ENCODE data around the gene EML2. TPM values are rescaled to one million over a fixed set of nuclear protein-coding genes. Genes with fewer than 3 reads are reported as not detected.

The EML2 gene
- total and polyA plus RNA-seq, 10 of the 15 experiments (the other 5 are each of a cell fraction or from before 2014, with no cell fraction given): 1.6 to 64.0 (median 27.5) TPM

DNA sequence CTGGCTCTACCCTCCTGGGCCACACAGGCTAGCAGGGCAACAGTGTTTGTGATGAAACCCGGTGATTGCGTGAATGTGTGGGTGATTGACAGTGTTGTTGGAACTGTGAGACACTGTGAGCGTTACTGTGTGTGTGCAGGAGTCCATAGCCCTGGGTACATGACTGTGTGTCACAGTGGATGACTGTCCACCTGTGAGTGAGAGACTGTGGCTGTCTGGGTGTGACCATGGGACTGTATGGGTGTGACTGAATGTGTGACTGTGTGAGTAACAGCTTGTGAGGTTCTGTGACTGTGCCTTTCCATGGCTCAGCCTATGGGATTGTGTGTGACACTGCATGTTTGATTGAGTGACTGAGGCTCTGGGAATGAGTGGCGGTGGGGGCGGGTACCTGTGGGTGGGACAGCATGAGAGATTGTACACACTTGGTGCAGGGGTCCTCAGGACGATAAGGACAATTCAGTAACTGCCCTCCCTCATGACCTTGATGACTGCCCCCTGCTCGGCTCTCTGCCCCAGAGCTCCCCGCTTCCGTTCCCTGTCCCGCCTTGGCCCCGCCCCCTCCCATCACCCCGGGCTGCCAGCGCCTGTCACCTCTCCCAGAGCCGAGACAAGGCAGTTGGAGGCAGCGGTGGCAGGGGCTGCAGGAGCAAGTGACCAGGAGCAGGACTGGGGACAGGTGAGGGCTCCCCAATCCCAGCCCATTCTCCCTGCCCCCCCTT lies 28.6 kb upstream of the EML2 start, which contains the start of gene GIPR:
Gene GIPR, plus strand, starts transcription at position 602 of the 722 bp plus-strand sequence. CDS start 1,300 bp downstream, outside the sequence.
- intact Hi-C loops (cut with micrococcal nuclease; ENCODE audit: unreplicated experiment): loop anchor here (2.0 kb wide), 1 partner anchor 23 kb away; no protein-coding TSS in a partner anchor
- BruUV-seq (replicated peaks): no TSS peak
- ChIA-PET POLR2A (interaction anchor here (0.6 to 2.1 kb wide), 10 partner anchors 13 to 173 kb away, joined by 3 to 20 read pairs (median 4); partner anchors contain the start of gene OPA3), SMC1A (ENCODE audit: uncharacterized antibody, unreplicated experiment) (interaction anchor here (0.5 to 2.7 kb wide), 4 partner anchors 10 to 179 kb away, joined by 3 to 15 read pairs (median 4); partner anchors contain the start of genes QPCTL and SNRPD2), RAD21 (ENCODE audit: unreplicated experiment) (interaction anchor here (1.6 to 4.0 kb wide), 8 partner anchors 10 to 62 kb away, joined by 4 to 47 read pairs (median 6); partner anchors contain the start of genes QPCTL and SNRPD2), CTCF (interaction anchor here (0.7 to 2.0 kb wide), 10 partner anchors 10 to 189 kb away, joined by 3 to 8 read pairs (median 3); partner anchors contain the start of genes EML2, QPCTL and SNRPD2)
- Histone ChIP-seq H3K27me3 (replicated peaks in 1 of 2; ENCODE audit: control insufficient read depth in 2 of 2, insufficient read depth in 2 of 2, low read length in 1 of 2) (no peaks in the 10 kb centered on the region), H3K9me3 (replicated peaks; ENCODE audit: control insufficient read depth, insufficient read depth, low read length) (no peaks in the 10 kb centered on the region), H3K4me1 (ENCODE audit: control insufficient read depth, insufficient read depth, low read length) (peaks cover 9% of the 10 kb centered on the region), H3K79me2 (ENCODE audit: control insufficient read depth, insufficient read depth, low read length) (peaks cover 20% of the 10 kb centered on the region), H3K4me2 (ENCODE audit: control insufficient read depth, insufficient read depth) (peak within 1 kb of the TSS; percentile 73), H4K20me1 (ENCODE audit: control insufficient read depth, insufficient read depth) (no peaks in the 10 kb centered on the region), H2AFZ (ENCODE audit: control insufficient read depth, low read depth, low read length) (peak within 1 kb of the TSS; percentile 96), H3K36me3 (ENCODE audit: control insufficient read depth in 2 of 2, insufficient read depth in 2 of 2, low read length in 1 of 2) (no peaks in the 10 kb centered on the region; a peak in 1 of 4 replicates), H3K27ac (ENCODE audit: control insufficient read depth, insufficient read depth) (peak within 1 kb of the TSS; percentile 88), H3K9ac (ENCODE audit: control insufficient read depth, insufficient read depth, low read length) (peak within 1 kb of the TSS; percentile 82), H3K4me3 (peak within 1 kb of the TSS; percentile 94)
- DNase-seq (ENCODE audit: low read depth, low spot score) (no peak), FAIRE-seq (peak; percentile 38), ATAC-seq (peak; percentile 72)
- WGBS (ENCODE audit: insufficient coverage, insufficient replicate concordance, low lambda C conversion rate, missing lambda C conversion rate): 21% methylated on average over 15 of the region's 15 CpGs
- in situ Hi-C loops (cut with MboI): no loop called here
- TF ChIP-seq TCF3 (IDR thresholded peaks at IDR 0.05; ENCODE audit: borderline replicate concordance, insufficient read depth, low read depth, low read length): peak; percentile 63; the same call in 1 of the 2 replicates
- TF ChIP-seq ESRRA (IDR thresholded peaks at IDR 0.05; ENCODE audit: low read length): peak; percentile 39; the same call in 1 of the 2 replicates
- 0 out of 2 replicates have a peak, but pooled peaks have one; percentile 14 for TF ChIP-seq NBN (IDR thresholded peaks at IDR 0.05)
- TF ChIP-seq, protein P1, sequence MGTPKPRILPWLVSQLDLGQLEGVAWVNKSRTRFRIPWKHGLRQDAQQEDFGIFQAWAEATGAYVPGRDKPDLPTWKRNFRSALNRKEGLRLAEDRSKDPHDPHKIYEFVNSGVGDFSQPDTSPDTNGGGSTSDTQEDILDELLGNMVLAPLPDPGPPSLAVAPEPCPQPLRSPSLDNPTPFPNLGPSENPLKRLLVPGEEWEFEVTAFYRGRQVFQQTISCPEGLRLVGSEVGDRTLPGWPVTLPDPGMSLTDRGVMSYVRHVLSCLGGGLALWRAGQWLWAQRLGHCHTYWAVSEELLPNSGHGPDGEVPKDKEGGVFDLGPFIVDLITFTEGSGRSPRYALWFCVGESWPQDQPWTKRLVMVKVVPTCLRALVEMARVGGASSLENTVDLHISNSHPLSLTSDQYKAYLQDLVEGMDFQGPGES (IDR thresholded peaks at IDR 0.05): no peak
- TF ChIP-seq, protein P2, sequence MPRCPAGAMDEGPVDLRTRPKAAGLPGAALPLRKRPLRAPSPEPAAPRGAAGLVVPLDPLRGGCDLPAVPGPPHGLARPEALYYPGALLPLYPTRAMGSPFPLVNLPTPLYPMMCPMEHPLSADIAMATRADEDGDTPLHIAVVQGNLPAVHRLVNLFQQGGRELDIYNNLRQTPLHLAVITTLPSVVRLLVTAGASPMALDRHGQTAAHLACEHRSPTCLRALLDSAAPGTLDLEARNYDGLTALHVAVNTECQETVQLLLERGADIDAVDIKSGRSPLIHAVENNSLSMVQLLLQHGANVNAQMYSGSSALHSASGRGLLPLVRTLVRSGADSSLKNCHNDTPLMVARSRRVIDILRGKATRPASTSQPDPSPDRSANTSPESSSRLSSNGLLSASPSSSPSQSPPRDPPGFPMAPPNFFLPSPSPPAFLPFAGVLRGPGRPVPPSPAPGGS (IDR thresholded peaks at IDR 0.05; ENCODE audit: borderline replicate concordance, insufficient read depth, low read depth, low read length, poor library complexity, severe bottlenecking): peak; percentile 99
- TF ChIP-seq, protein P3, sequence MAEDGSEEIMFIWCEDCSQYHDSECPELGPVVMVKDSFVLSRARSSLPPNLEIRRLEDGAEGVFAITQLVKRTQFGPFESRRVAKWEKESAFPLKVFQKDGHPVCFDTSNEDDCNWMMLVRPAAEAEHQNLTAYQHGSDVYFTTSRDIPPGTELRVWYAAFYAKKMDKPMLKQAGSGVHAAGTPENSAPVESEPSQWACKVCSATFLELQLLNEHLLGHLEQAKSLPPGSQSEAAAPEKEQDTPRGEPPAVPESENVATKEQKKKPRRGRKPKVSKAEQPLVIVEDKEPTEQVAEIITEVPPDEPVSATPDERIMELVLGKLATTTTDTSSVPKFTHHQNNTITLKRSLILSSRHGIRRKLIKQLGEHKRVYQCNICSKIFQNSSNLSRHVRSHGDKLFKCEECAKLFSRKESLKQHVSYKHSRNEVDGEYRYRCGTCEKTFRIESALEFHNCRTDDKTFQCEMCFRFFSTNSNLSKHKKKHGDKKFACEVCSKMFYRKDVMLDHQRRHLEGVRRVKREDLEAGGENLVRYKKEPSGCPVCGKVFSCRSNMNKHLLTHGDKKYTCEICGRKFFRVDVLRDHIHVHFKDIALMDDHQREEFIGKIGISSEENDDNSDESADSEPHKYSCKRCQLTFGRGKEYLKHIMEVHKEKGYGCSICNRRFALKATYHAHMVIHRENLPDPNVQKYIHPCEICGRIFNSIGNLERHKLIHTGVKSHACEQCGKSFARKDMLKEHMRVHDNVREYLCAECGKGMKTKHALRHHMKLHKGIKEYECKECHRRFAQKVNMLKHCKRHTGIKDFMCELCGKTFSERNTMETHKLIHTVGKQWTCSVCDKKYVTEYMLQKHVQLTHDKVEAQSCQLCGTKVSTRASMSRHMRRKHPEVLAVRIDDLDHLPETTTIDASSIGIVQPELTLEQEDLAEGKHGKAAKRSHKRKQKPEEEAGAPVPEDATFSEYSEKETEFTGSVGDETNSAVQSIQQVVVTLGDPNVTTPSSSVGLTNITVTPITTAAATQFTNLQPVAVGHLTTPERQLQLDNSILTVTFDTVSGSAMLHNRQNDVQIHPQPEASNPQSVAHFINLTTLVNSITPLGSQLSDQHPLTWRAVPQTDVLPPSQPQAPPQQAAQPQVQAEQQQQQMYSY (CRISPR knock-in tag; IDR thresholded peaks at IDR 0.05): no peak
- peak; percentile 44 for TF ChIP-seq NR2F1 (conservative IDR thresholded peaks at IDR 0.05)
- TF ChIP-seq, protein P4, sequence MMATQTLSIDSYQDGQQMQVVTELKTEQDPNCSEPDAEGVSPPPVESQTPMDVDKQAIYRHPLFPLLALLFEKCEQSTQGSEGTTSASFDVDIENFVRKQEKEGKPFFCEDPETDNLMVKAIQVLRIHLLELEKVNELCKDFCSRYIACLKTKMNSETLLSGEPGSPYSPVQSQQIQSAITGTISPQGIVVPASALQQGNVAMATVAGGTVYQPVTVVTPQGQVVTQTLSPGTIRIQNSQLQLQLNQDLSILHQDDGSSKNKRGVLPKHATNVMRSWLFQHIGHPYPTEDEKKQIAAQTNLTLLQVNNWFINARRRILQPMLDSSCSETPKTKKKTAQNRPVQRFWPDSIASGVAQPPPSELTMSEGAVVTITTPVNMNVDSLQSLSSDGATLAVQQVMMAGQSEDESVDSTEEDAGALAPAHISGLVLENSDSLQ (IDR thresholded peaks at IDR 0.05): peak; percentile 84
- no peak for TF ChIP-seq ETV6 (conservative IDR thresholded peaks at IDR 0.05 in 1 of 2, IDR thresholded peaks at IDR 0.05 in 1 of 2; ENCODE audit: borderline replicate concordance in 1 of 2, low read depth in 1 of 2)
- TF ChIP-seq RBBP5 (conservative IDR thresholded peaks at IDR 0.05): no peak
- peak; percentile 17; the same call in 1 of the 2 replicates for TF ChIP-seq PAX5 (IDR thresholded peaks at IDR 0.05; ENCODE audit: borderline replicate concordance, low read depth, low read length)
- peak; percentile 53; the same call in 1 of the 2 replicates for TF ChIP-seq POLR2AphosphoS5 (IDR thresholded peaks at IDR 0.05; ENCODE audit: low read length)
- TF ChIP-seq POLR2AphosphoS2 (IDR thresholded peaks at IDR 0.05; ENCODE audit: low read depth, low read length): no peak
- TF ChIP-seq CREM (IDR thresholded peaks at IDR 0.05; ENCODE audit: low read depth): no peak; the same call in 1 of the 2 replicates

All from GM12878 (cell line).